GM19328 (cell line): ENCODE results near the gene EFNA4.

ENCODE experiments used
- ATAC-seq: cut with Tn5 transposase; IDR thresholded peaks from one replicate; pipeline ENCODE4 v1.9.1; 2021; ENCODE audit warnings: mild to moderate bottlenecking, moderate library complexity; ENCODE audit not compliant: unreplicated experiment

EFNA4 gene

DNA sequence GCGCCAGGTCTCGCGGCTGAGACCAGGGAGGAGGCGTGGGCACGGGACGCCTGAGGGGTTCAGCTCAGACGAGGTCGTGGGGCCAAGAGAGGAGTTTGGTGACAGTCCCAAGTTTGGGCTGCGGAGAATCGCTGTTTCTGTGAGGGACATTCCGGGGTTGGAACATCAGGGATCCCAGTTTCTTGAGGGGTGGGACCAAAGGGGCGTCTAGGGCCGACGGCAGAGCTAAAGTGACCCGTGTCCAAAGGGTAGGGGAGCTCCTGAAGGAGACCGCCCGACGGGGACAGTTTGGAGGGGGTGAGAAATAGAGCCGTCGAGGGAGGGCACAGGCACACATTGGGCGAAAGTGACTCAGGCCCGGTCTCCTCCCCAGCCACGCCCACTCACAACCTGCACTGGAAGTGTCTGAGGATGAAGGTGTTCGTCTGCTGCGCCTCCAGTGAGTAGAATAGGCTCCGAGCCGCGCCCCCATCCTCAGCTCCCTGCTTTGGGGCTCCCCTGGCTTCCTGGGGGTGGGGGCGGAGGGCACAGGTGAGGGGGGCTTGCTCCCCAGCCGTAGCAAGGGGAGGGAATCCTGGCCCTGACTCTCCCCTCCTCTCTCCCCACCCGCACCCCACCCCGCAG is 22.1 kb downstream of the EFNA4 start:
- ATAC-seq, result no peak

DNA sequence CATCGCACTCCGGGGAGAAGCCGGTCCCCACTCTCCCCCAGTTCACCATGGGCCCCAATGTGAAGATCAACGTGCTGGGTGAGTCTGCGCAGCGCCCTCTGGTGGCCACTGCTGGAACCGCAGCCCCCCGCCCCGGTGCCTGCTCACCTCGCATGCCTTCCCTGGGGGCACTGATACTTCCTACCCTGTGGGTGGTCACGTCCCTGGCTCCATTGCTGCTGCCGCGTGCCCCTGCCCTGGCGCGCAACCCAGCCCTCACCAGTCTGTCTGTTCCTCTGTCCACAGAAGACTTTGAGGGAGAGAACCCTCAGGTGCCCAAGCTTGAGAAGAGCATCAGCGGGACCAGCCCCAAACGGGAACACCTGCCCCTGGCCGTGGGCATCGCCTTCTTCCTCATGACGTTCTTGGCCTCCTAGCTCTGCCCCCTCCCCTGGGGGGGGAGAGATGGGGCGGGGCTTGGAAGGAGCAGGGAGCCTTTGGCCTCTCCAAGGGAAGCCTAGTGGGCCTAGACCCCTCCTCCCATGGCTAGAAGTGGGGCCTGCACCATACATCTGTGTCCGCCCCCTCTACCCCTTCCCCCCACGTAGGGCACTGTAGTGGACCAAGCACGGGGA is 22.7 kb downstream of the EFNA4 start:
- ATAC-seq, result no peak

DNA sequence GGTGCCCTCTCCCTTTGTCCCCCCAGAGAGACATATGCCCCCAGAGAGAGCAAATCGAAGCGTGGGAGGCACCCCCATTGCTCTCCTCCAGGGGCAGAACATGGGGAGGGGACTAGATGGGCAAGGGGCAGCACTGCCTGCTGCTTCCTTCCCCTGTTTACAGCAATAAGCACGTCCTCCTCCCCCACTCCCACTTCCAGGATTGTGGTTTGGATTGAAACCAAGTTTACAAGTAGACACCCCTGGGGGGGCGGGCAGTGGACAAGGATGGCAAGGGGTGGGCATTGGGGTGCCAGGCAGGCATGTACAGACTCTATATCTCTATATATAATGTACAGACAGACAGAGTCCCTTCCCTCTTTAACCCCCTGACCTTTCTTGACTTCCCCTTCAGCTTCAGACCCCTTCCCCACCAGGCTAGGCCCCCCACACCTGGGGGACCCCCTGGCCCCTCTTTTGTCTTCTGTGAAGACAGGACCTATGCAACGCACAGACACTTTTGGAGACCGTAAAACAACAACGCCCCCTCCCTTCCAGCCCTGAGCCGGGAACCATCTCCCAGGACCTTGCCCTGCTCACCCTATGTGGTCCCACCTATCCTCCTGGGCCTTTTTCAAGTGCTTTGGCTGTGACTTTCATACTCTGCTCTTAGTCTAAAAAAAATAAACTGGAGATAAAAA is 23.5 kb downstream of the EFNA4 start:
- ATAC-seq, result no peak

DNA sequence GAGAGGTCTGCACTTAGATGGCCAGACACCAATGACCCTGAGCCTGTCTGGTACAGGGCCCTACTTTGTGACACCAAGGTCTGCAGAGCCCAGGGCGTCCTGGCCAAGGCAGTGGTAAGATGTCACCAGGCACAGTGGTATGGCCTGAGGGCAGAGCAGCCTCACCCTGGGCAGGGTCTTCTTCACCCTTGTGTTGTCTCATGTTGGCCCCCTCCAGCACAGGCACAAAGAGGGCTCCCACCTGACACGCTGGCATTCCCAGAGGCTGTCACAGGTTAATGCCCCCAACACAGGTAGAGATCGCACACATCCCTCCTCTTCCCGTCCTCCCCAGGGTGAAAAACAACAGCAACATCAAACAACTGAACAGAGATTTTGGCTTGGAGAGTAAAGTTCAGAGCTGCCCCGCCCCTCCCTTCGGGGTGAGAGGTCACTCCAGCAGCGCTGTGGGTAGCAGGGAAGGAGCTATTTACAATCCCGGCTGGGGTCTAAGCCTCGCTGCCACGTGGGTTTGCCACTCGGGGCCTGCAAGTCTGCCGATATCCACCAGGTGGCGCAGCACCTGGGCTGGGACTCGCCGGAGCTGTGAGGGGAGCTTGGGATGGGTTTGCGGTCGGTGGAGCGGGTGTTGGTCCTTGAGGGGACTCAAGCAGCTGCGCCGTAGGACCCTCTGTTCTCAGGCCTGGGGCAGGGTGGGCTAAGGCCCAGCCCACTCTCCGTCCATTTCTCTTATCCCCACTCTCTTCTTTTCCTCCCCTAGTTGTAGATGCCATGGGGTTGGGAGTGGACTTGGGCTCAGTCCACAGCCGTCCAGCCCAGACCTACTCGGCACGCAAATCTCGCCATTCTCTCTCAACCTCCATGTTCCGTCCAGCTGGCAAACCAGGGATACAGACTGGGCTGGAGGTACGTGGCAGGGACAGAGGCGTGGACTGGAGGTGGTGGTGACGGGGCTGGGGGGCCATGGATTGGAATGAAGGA is 27.8 kb downstream of the EFNA4 start:
- no peak for ATAC-seq

DNA sequence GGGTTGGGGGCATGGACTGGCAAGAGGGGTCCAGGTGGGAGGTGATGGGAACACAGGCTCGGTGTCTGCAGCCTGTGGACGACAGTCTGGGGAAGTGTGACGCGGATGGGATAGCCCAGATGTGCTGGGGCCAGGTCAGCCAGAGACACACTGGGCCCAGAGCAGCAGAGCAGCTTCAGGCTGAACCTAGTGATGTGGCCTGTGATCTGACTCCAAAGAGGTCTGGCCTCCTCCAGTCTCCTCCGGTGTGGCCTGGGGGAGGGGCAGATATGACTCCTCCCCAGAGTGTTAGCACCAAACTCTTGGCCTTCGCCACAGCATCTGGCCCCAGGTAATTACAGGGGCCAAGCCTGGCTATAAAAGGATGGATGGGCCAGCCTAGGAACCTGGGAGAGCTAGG is 28.6 kb downstream of the EFNA4 start:
- ATAC-seq, result no peak

DNA sequence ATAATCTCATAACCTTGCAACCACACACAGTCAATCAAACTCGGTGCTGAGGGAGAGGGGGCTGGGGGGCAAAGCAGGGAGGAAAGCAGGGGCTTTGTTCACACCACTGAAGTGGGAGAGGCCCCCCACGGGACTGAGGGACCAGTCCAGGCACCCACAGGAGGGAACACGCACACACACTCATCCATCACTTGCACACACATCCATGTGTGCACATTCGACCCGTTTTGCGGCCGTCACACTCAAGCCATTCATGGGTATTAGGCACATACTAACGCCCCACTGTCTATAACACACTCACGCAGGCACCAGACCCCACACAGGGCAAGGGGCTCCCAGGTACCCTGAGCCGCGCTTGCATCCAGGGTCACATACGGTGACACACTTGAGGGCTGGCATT is 29.1 kb downstream of the EFNA4 start:
- no peak for ATAC-seq

DNA sequence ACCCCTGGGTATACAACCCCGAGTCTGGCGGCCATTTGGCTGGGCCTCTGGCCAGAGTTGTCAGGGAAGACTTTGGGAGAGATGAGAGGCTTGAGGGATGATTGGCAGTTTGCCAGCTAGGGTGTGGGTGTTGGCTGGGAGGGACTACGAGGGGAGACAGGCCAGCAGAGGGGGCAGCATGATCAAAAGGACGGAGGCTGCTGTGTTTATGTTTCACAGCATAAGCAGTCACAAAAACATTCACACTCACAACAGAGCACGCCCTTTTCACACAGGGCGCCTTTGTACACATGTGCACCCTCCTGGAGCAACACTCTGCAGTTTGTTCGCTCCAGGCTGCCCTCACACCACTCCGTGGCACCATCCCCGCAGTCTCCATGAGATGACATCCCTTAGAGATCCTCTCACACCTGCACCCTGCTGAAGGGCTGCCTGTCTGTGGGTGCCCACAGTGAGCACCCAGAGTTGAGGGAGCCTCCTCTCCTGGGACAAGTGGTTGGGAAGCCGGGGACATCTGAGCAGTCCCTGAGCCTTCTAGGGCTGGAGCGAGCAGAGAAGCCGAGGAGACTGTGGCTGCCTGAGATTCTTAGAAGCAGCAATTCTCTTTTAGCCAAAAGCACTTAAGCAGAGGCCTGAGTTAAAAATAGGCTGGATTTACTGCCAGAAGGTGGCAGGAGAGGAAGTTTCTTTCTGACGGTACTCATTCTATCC is 30.5 kb downstream of the EFNA4 start:
- no peak for ATAC-seq

DNA sequence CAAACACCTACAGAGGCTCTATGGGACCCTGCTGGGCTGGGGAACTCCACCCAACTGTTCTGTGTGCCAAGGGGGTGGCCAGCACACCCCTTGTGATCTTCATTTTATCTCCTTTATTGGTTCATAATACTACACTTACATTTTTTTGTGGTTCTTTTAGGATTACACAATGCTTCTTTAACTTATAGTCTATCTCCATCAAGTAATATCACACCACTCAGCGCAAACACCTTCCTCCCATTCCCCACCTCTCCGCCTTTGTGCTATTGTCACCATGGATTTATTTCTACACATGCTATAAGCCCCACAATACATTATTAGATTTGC is 31.0 kb downstream of the EFNA4 start:
- no peak for ATAC-seq

DNA sequence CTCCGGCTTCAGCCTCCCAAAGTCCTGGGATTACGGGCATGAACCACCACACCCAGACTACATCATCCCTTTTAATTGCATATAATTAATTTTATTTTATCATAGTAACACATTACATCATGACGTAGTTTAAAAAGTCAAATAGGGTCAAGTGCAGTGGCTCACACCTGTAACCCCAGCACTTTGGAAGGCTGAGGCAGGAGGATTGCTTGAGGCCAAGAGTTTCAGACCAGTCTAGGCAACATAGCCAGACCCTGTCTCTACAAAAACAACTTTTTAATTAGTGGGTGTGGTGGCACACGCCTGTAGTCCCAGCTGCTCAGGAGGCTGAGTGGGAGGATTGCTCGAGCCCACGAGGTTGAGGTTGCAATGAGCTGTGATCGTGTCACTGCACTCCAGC is 35.8 kb downstream of the EFNA4 start:
- no peak for ATAC-seq

DNA sequence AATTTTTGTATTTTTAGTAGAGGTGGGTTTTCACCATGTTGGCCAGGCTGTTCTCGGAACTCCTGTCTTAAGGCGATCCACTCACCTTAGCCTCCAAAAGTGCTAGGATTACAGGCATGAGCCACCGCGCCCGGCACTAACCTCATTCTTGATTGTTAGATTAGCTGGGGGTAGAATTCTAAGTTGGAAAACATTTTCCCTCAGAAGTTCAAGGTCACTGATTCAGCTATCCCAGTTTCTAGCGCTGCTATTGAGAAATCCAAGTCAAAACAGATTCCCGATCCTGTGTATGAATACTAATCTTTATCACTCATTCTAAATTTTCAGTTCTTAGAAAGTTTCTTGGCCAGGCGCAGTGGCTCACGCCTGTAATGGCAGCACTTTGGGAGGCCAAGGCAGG is 39.8 kb downstream of the EFNA4 start:
- no peak for ATAC-seq

DNA sequence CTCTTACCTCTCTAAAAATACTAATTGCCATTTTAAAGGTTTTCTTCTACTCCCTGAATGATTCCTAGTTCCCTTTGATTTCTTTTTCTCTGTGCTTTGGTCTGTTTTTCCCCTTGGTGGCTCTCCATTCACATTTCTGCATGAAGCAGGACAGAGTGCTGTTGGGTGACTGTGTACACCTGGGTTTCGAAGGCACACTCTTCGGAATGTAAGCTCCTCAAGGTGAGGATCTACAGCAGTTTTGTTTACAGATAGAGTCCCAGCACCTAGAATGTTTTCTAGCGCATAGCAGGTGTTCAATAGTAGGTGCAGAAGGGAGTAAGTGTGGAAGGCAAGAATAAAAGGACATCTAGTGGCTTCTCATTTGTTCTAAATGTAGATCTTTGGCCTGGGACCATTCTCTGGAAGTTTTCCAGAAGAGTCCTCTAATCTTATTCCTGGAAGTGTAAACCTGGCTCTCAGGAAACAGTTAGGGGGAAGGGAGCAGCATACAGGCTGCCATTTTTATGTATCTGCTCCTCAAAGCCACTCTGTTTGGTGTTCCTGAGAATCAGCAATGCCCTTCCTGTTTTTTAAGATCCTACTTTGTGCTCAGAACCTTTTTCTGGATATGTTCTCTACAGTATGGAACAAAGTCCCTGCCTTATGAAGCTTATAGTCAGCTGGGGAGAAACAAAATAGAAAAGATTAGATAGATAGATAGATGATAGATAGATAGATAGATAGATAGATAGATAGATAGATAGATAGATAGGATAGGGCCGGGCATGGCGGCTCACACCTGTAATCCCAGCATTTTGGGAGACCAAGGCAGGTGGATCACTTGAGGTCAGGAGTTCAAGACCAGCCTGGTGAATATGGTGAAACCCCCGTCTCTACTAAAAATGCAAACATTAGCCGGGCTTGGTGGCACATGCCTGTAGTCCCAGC is 41.3 kb downstream of the EFNA4 start:
- no peak for ATAC-seq

DNA sequence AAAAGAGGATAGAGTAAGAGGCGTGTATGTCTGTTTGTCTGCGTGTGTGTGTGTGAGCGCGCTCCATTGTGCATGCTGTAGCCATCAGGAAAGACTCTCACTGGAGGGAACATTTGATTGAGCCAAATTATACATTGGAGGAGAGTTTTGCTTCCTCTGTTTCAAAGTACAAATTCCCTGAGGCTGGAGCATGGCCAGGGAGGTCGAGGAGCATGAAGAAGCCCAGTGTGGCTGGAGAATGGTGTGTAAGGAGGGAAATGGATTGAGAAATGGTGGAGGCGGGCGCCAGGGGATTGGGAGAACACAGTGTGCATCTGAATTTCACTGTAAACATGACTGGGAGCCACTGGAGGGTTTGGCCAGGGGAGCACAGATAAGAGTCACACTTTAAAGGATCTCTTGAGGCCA is 42.1 kb downstream of the EFNA4 start:
- no peak for ATAC-seq

DNA sequence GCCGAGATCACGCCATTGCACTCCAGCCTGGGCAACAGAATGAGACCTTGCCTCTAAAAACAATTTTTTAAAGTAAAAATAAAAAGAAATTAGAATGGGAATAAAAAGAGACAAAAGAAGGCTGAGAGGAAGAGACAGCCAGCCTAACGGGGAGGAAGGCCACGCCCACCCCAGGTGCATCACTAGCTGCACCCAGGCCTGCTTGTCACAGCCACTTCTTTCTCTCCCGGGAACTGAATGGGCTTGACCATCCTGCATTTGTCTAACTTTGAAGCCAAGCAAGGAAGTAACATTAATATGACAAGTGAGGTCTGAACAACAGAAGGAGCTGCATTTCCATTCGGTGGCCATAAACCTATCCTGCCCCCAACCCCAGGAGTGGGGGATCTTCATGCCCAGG is 43.3 kb downstream of the EFNA4 start:
- ATAC-seq, result no peak

DNA sequence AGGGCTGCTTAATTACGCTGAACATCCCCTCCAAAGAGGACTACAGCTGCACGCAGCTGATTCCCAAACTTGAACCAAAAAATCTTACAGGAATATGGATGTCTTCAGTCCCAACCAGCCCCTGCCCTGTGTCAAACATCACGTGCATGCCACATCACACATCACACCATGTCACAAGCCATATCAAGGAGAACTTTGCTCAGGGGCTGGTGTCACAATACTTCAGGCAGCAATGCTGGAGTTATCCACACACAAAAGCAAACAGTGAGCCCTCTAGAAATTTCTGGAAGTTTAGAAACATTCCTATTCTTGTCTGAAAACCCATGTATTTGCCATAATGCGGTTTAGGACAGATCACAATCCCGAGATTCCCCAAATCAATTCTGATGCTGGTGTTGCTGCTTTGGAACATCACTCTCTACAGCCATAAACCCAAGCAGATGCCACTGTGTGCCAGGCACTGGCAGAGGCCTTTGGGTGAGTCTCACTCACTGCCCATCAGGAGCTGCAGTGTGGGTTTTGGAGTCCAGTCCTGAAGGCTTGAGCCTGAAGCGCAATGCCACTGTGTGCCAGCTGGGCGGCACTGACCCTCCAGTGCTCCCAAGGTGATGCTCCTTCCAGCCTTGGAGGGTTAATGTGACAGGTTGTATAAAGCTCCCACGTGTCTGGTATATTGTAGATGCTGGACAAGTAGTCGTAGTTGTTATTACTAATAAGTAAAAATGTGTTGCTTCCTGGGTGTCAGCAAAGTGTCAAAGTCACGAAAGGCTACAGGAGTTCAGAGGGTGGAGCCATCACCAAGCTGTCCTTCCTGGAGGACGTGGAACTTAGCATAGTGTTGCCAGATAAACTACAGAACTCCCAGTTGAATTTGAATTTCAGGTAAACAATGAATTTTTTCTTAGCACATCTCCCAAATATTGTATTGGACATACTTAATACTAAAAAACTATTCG is 44.0 kb downstream of the EFNA4 start:
- ATAC-seq, result no peak

DNA sequence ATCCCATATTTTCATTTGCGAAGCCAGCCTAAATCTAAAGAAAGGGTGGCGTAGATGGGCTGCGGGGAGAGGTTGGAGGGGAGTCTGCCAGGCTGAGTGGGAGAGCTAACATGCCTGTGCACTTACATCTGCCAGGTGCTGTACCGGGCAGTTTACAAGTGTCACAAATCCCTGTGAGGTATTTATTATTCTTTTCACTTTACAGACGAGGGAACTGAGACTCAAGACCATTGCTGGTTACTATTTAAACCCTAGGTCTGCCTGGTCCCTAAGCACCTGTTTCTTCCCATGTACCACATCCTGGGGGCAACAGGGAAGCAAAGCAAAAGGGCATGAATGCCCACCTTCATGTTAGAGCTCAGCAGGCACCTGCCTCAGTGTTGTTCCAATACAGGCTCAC is 44.8 kb downstream of the EFNA4 start:
- ATAC-seq, result no peak

DNA sequence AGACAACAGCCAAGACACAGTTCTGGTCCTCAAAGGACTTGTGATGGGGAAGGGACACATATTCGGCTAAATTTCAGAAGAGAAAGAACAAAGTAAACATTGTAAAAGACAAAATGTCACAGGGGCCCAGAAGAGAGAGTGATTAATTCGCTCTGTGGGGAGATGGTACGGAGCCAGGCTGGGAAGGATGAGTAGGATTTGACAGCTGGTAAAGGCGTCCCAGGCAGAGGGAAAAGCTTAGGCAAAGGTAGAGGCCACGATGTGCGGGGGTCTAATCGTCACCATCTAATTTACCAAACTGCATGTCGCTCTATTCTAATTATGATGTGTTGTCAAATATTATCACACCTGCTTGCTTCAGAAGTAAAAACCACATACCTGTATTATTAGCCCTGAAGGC is 46.8 kb downstream of the EFNA4 start:
- ATAC-seq, result no peak

DNA sequence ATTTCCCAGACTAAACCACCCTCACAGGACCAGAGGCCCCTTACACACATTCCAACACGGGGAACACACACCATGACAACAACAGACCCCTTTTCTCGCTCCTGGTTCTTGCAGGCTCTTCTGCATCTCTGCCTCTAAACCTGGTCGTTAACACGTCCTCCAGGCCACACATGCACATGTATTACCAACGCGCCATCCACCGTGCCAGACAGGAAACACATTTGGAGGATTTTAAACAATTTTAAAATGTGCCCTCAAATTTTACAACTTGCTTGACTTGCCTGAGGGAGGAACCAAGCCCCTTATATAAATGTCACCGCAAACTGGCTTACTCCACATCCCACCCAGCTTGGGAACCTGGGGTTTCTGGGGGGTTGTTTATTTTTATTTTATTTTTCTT is 47.3 kb downstream of the EFNA4 start:
- no peak for ATAC-seq

DNA sequence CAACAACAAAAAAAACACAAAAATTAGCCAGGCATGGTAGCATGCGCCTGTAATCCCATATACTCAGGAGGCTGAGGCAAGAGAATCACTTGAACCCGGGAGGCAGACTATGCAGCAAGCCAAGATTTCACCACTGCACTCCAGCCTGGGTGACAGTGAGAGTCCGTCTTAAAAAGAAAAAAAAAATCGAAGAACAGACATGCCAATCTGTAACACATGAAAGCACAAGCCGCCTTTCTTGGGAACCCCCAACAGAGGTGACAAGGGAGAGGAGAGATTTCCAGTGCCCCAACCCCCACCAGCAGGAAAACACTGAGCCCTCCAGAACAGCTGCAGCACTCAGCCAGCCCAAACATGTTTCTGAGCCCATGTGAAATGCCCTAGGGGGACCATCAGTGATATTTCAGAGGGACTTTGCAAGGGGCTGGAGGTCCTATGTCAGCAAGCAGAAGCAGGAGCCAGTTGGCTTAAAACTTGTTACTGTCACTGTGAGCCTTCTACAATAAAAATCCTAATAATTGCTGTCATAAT is 50.0 kb downstream of the EFNA4 start:
- no peak for ATAC-seq
